Coronary artery (tissue), 2 donors: ENCODE data around the gene ATP6AP1.

ENCODE experiments used
- DNase-seq: peaks from one replicate; pipeline ENCODE4 v3.0.0-alpha.2; 2017; ENCODE audit warnings: low spot score
- H3K27ac ChIP-seq, 2 donors: fragments of 200-600 bp; sonication (generic); one replicate each; pipeline ENCODE4 v1.5.1; 2016 to 2019
- H3K4me3 ChIP-seq: fragments of 200-600 bp; sonication (generic); 2 replicates; pipeline ENCODE4 v1.5.1; 2016; ENCODE audit warnings: mild to moderate bottlenecking, moderate library complexity
- CTCF ChIP-seq: fragments of 200-600 bp; sonication (generic); IDR thresholded peaks from one replicate; pipeline ENCODE4 v1.5.1; 2019; ENCODE audit warnings: antibody characterized with exemption

ATP6AP1 gene

GRCh38 chrX:154458116-154458953 lies 29.9 kb downstream of the ATP6AP1 start, which contains the start of gene PLXNA3:
PLXNA3 (plus strand) TSS chrX:154458281; CDS start chrX:154460184, 1,903 bp downstream.
- Histone ChIP-seq H3K4me3 (peak within 1 kb of the TSS; percentile 81), H3K27ac (peak within 1 kb of the TSS; percentile 13 to 86)
- DNase-seq = no peak
- no peak for TF ChIP-seq CTCF

- peak overlapping the region; percentile 81 for H3K4me3 ChIP-seq
- TF ChIP-seq CTCF = no peak
- DNase-seq = no peak
- H3K27ac ChIP-seq = peak overlapping the region; percentile 13 to 86
Measured at GRCh38 chrX:154458954-154459778, 30.7 kb downstream of the ATP6AP1 start.

- no peak for DNase-seq
- H3K4me3 ChIP-seq = peak overlapping the region; percentile 81
- H3K27ac ChIP-seq = peak overlapping the region in 1 of 2 donors; percentile 86
- no peak for TF ChIP-seq CTCF
Measured at GRCh38 chrX:154459832-154460231, 31.4 kb downstream of the ATP6AP1 start.

- peak overlapping the region; percentile 81 for H3K4me3 ChIP-seq
- no peak for DNase-seq
- TF ChIP-seq CTCF = no peak
- H3K27ac ChIP-seq = peak overlapping the region in 1 of 2 donors; percentile 86
Measured at GRCh38 chrX:154460326-154460725, 31.8 kb downstream of the ATP6AP1 start.

- no peak for TF ChIP-seq CTCF
- H3K27ac ChIP-seq = no peak overlapping the region
- no peak overlapping the region for H3K4me3 ChIP-seq
- no peak for DNase-seq
Measured at GRCh38 chrX:154462396-154462795, 33.9 kb downstream of the ATP6AP1 start.

GRCh38 chrX:154463611-154464220 lies 35.2 kb downstream of the ATP6AP1 start:
- no peak for TF ChIP-seq CTCF
- no peak for DNase-seq
- Histone ChIP-seq H3K27ac (no peak overlapping the region), H3K4me3 (no peak overlapping the region)
